Epithelial cell of proximal tubule (primary cell): Measurements from ENCODE around the gene NBEAL2. TPM values are rescaled to one million over a fixed set of nuclear protein-coding genes. Genes with fewer than 3 reads are reported as not detected.

Experiments used
- DNase-seq: peaks from one replicate; pipeline ENCODE4 v3.0.0-alpha.2; 2011; ENCODE audit warnings: low read depth
- H3K4me3 ChIP-seq: 2 replicates; pipeline ENCODE4 v1.5.1; 2011; ENCODE audit warnings: low read depth, mild to moderate bottlenecking, low read length
- CTCF ChIP-seq: conservative IDR thresholded peaks from 2 replicates; pipeline ENCODE4 v1.5.1; 2012; ENCODE audit warnings: low read depth, mild to moderate bottlenecking, low read length
- total RNA-seq: library from RNA; depleted of rRNA; stranded (reverse); fragments of >200 nt; gene quantifications from 2 replicates; pipeline ENCODE4 v1.2.3, GENCODE V29; 2015

NBEAL2 gene
- total RNA-seq, 1 donor from 2014 or later = 79.7 TPM

GRCh38 chr3:47007001-47007400 lies 27.5 kb downstream of the NBEAL2 start:
- no peak for TF ChIP-seq CTCF
- DNase-seq = no peak

GRCh38 chr3:47007482-47008233 lies 28.2 kb downstream of the NBEAL2 start:
- no peak overlapping the region for H3K4me3 ChIP-seq
- DNase-seq = no peak
- no peak for TF ChIP-seq CTCF

More at GRCh38 chr3:47007001-47007400, 27.5 kb downstream of the NBEAL2 start:
- no peak overlapping the region for H3K4me3 ChIP-seq

GRCh38 chr3:47008234-47008796 lies 28.8 kb downstream of the NBEAL2 start:
- no peak for DNase-seq
- H3K4me3 ChIP-seq = no peak overlapping the region
- no peak for TF ChIP-seq CTCF

GRCh38 chr3:47008851-47009224 lies 29.4 kb downstream of the NBEAL2 start:
- DNase-seq = no peak
- TF ChIP-seq CTCF = no peak
- H3K4me3 ChIP-seq = peak overlapping the region; percentile 60

GRCh38 chr3:47009225-47010110 lies 30.0 kb downstream of the NBEAL2 start:
- DNase-seq = peak; percentile 22
- H3K4me3 ChIP-seq = peak overlapping the region; percentile 60
- TF ChIP-seq CTCF = no peak

GRCh38 chr3:47010111-47010712 lies 30.7 kb downstream of the NBEAL2 start:
- no peak for TF ChIP-seq CTCF
- H3K4me3 ChIP-seq = peak overlapping the region; percentile 60
- DNase-seq = no peak
